CD4-positive, alpha-beta T cell treated with Interleukin-6 for 4 hours (primary cell): ENCODE results near the gene ZWILCH.
"Not testable (repeated sequence)": the region's sequence is repeated elsewhere in the genome, so short reads cannot be mapped to it uniquely, and the experiment has no call there.

Source experiments
- DNase-seq: peaks from one replicate; pipeline ENCODE4 v3.0.0-alpha.2; 2020; ENCODE audit warnings: mixed read lengths

Gene ZWILCH

GRCh38 chr15:66504563-66505429, at the start of gene ZWILCH, which contains the start of gene RPL4:
Gene ZWILCH, plus strand, starts transcription at chr15:66505326. Its CDS starts 13 bp downstream, at chr15:66505339.
Gene RPL4, minus strand, starts transcription at chr15:66504855. Its CDS starts 65 bp downstream, at chr15:66504790.
- peak; percentile 84 for DNase-seq

GRCh38 chr15:66456211-66456610, 48.9 kb upstream of the ZWILCH start:
- DNase-seq = no peak

- no peak for DNase-seq
Observed at GRCh38 chr15:66459818-66460615, 45.1 kb upstream of the ZWILCH start.

- not testable (repeated sequence) for DNase-seq
Observed at GRCh38 chr15:66461294-66461693, 43.8 kb upstream of the ZWILCH start.

- no peak for DNase-seq
Observed at GRCh38 chr15:66461917-66462316, 43.2 kb upstream of the ZWILCH start.

- no peak for DNase-seq
Observed at GRCh38 chr15:66462627-66463026, 42.5 kb upstream of the ZWILCH start.

- DNase-seq = not testable (repeated sequence)
Observed at GRCh38 chr15:66465294-66465693, 39.8 kb upstream of the ZWILCH start.

GRCh38 chr15:66467162-66468040, 37.7 kb upstream of the ZWILCH start:
- DNase-seq = not testable (repeated sequence)

GRCh38 chr15:66470825-66471224, 34.3 kb upstream of the ZWILCH start:
- not testable (repeated sequence) for DNase-seq

- DNase-seq = peak; percentile 55
Observed at GRCh38 chr15:66472176-66472999, 32.7 kb upstream of the ZWILCH start.

GRCh38 chr15:66474135-66474534, 31.0 kb upstream of the ZWILCH start:
- DNase-seq = no peak

- no peak for DNase-seq
Observed at GRCh38 chr15:66474963-66475362, 30.2 kb upstream of the ZWILCH start.

GRCh38 chr15:66476535-66476934, 28.6 kb upstream of the ZWILCH start:
- no peak for DNase-seq

- no peak for DNase-seq
Observed at GRCh38 chr15:66477011-66477410, 28.1 kb upstream of the ZWILCH start.

GRCh38 chr15:66480267-66480666, 24.9 kb upstream of the ZWILCH start:
- DNase-seq = no peak

- DNase-seq = no peak
Observed at GRCh38 chr15:66481107-66481856, 23.8 kb upstream of the ZWILCH start.

- DNase-seq = no peak
Observed at GRCh38 chr15:66482539-66482938, 22.6 kb upstream of the ZWILCH start.

- no peak for DNase-seq
Observed at GRCh38 chr15:66483131-66483566, 22.0 kb upstream of the ZWILCH start.

GRCh38 chr15:66484539-66485112, 20.5 kb upstream of the ZWILCH start:
- no peak for DNase-seq

GRCh38 chr15:66486887-66487286, 18.2 kb upstream of the ZWILCH start:
- DNase-seq = no peak

GRCh38 chr15:66488525-66488924, 16.6 kb upstream of the ZWILCH start:
- DNase-seq = no peak
